GM06990 (cell line): Measurements from ENCODE around the gene CCND1.

Experiments
- DNase-seq: peaks from one replicate; pipeline ENCODE4 v3.0.0-alpha.2; 2011; ENCODE audit not compliant: insufficient read length; ENCODE audit errors: extremely low read depth
- H3K27me3 ChIP-seq: replicated peaks from 2 replicates; pipeline ENCODE4 v1.6.0; 2011; ENCODE audit warnings: low read length; ENCODE audit not compliant: control insufficient read depth, insufficient read depth
- H3K36me3 ChIP-seq: 2 replicates; pipeline ENCODE4 v1.5.1; 2011; ENCODE audit warnings: low read length; ENCODE audit not compliant: control insufficient read depth, insufficient read depth
- H3K4me3 ChIP-seq: replicated peaks from 2 replicates; pipeline ENCODE4 v1.5.1; 2011; ENCODE audit warnings: low read depth, mild to moderate bottlenecking, control low read depth, low read length
- CTCF ChIP-seq: IDR thresholded peaks from 2 replicates; pipeline ENCODE4 v1.5.1; 2011; ENCODE audit warnings: low read length, control low read depth, mild to moderate bottlenecking, inconsistent platforms; ENCODE audit not compliant: insufficient read depth, poor library complexity, severe bottlenecking

CCND1 gene

DNA sequence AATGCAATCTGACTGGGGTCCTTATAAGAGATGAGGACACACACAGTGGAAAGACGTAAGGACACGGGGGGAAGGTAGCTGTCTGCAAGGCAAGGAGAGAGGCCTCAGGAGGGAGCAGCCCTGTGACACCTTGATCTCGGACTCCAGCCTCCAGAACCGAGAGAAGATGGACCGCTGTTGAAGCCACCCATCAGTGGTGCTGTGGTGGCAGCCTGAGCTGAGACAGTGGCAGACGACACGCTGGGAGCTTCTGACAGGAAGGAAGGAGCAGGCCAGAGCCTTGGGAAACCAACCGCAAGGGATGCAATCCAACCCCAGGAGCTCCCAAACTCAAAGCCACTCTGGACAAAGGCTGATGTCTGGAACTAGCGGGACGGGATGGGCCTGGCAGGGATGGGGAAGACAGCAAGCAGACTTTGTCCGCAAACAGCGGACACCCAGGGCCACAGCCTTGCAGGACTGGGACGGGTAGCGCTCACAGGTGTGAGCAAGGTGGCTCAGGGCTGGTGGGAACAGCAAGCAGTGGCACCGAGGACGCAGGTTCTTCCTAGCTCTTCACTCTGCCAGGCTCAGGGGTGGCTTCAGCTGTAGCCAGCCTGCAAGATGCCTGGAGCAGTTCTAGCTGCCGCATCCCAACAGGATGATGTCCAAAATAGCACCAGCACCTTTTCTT is 23.3 kb downstream of the CCND1 start:
- no peaks in the 10 kb centered on the region for H3K27me3 ChIP-seq
- DNase-seq, result no peak
- no peak for TF ChIP-seq CTCF
- peaks cover 10% of the 10 kb centered on the region for H3K36me3 ChIP-seq
- H3K4me3 ChIP-seq, result no peak overlapping the region

- H3K4me3 ChIP-seq, result no peak overlapping the region
- no peak for DNase-seq
- no peak for TF ChIP-seq CTCF
- peaks cover 10% of the 10 kb centered on the region for H3K36me3 ChIP-seq
- no peaks in the 10 kb centered on the region for H3K27me3 ChIP-seq
Observed at GRCh38 chr11:69664901-69665300, 23.9 kb downstream of the CCND1 start.

DNA sequence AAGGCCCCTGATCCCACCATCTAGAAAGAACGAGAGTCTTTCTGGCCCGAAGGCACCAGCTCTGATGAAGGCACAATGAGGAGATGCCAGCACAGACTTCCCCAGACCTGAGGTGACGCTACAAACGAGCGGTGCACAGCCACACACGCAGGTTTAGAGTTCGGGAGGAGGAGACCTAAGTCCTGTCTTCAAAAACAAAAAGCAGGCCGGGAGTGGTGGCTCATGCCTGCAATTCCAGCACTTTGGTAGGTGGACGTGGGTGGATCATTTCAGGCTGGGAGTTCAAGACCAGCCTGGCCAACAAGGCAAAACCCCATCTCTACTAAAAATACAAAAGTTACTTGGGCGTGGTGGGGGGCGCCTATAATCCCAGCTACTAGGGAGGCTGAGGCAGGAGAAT is 24.7 kb downstream of the CCND1 start:
- TF ChIP-seq CTCF, result no peak
- DNase-seq, result no peak
- Histone ChIP-seq H3K27me3 (no peaks in the 10 kb centered on the region), H3K4me3 (no peak overlapping the region), H3K36me3 (peaks cover 12% of the 10 kb centered on the region)

DNA sequence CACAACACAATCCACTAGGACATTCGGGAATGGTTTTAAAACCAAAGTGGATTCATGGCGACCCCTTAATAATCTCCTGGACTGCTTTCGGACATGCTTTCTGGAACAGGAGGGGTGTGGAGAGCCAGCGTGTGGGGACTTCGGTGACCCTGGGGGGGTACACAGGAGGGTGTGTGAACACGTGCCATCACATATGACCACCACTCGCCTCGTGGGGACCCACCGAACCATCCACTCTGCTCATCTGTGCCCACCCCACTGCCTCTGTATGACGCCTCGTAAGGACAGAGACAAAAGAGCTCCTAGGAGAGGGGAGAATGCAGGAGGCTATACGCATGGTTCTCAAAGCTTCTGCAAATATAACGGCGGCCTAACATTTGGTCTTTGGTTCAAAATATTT is 25.3 kb downstream of the CCND1 start:
- Histone ChIP-seq H3K36me3 (peaks cover 12% of the 10 kb centered on the region), H3K4me3 (no peak overlapping the region), H3K27me3 (no peaks in the 10 kb centered on the region)
- TF ChIP-seq CTCF, result no peak
- DNase-seq, result no peak

- TF ChIP-seq CTCF, result no peak
- peaks cover 12% of the 10 kb centered on the region for H3K36me3 ChIP-seq
- H3K27me3 ChIP-seq, result no peaks in the 10 kb centered on the region
- H3K4me3 ChIP-seq, result no peak overlapping the region
- no peak for DNase-seq
Observed at GRCh38 chr11:69666752-69667536, 26.0 kb downstream of the CCND1 start.
